Measurements from ENCODE around the gene SLC25A10.
A peak's percentile ranks its signal among the peaks of the same experiment; 100 is the strongest.
"Not testable (repeated sequence)": the region's sequence is repeated elsewhere in the genome, so short reads cannot be mapped to it uniquely, and the experiment has no call there.

The SLC25A10 gene, protein sequence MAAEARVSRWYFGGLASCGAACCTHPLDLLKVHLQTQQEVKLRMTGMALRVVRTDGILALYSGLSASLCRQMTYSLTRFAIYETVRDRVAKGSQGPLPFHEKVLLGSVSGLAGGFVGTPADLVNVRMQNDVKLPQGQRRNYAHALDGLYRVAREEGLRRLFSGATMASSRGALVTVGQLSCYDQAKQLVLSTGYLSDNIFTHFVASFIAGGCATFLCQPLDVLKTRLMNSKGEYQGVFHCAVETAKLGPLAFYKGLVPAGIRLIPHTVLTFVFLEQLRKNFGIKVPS

DNA sequence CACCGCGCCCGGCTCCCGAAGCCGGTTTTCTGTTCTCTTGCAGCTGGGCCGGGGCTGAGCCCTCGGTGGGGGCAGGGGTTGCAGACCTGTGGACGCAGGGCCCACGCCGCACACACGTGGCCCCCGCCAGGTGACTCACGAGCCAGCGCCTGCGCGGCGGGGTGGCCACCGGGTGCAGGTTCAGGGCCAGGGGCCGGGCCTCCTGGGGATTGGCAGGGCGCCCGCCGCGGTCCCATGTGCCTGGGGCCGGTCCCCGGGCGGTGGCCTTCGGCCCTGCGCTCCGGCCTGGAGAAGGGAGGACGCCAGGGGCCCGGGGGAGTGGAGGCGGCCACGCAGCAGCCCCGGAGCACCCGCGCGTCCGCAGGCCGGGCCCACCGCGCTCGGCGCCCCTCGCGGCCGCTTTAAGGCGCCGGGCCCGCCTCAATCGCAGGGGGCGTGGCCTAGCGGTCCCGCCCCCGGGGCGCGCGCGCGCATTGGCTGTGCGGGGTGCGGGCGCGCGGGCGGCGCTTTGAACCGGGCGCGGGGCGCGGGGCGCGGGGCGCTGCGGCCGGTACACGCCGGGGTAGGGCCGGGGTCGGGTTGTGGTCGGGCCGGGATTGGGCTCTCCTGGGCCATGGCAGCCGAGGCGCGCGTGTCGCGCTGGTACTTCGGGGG is at the start of gene SLC25A10:
TSS of gene SLC25A10 (plus strand) at position 471 of the 654 bp plus-strand sequence. CDS start at position 614, 143 bp downstream.
- DNase-seq, result peak; percentile 52

DNA sequence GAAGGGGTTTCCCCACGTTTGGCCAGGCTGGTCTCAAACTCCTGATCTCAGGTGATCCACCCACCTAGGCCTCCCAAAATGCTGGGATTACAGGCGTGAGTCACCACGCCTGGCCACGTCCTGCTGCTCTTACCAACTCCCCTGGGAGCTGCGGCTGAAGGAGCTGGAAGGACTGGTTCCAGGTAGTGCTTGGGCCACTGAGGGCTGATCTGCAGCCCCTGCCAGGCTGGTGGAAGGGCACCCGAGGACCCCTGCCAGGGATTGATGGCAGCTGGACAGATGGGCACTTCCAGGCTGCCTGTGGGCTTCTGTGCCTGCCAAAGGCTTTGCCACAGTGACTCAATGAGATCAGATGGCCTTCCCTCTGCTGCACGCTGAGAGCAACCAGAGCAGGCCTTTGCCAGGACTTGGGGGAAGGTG is 48.0 kb upstream of the SLC25A10 start:
- no peak for DNase-seq

DNA sequence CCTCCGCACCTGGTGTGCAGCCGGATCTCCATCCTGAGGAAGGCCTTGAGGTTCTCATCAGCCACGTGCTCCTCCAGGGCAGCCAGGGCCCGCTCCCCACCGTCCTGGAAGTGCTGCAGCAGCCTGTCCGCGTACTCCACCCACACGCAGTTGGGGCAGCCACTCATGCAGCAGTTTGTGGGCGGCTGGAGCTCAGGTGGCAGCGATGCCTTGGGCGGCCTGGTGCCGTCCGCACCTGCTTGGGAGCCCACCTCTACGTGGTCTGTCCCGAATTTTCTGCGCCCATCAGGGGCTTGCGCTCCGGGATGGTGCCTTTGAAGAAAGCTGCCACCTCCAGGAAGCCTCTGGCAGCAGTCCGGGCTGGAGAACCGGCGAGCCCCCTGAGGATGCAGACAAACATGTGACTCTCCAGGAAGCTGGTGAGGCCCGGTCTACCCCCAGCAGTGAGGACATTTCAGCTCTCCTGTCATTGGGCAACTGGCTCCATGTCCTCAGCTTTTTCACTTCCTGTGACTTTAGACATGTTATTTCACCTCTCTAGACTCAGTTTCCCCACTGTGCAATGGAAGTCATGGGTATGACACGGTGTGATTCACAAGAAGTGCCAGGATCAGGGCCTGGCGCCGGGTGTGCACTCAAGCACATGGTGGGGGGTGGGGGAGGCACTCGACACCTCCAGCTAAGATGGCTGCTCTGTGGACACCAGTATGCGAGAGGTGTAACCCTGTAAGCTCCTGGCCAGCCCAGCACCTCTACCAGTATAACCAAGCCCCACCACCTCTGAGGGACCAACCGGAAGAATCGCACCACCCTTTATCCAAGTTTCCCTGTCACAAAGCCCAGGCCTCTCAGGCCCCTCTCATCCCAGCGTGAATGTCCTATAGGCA is 46.6 kb upstream of the SLC25A10 start:
- DNase-seq, result no peak

DNA sequence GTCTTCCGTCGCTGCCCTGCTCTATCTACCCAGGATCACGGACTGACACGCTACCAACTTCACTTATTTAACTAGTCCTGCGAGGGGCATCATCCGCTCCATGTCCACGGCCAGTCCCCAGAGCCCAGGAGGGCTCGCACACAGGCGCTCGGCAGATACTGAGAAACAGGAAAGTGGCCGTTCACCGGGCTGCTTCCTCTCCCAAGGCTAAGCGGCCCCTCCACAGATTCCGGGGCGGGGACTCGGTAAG is 46.1 kb upstream of the SLC25A10 start:
- DNase-seq, result no peak

DNA sequence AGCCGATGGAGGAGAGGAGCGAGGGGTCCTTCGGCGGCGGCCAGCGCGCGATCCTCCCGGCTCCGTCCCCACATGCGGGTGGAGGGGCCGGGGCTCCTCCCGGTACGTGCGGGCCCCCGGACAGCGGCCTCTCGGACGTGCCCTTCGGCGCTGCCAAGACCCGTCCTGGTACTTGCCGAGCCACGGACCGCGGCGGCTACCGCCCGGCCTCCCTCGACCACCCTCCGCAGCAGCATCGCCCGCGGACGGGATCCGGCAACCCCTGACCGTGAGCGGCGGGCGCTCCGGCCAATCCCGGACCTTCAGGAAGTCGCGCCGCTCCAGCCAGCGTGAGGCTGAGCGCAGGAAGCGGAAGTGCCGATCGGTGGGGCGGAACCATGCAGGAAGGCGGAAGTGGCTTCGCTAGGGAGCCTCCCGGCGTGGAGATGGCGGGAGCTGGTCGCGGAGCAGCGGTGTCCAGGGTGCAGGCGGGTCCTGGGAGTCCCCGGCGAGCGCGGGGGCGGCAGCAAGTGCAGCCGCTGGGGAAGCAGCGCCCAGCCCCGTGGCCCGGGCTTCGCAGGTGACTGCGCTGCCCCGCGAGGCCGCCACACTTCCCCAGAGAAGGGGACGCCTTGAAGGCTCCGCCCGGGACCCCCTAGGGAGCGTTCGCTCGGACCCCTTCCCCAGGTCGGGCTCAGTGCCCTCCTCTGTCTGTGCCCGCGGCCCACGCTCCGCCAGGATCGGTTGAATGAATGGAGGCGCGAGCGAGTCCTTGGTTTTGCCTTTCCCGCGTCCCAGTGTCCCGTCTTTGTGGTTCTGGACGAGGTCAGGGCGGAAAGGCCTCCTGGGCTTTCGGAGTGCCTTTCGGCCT is 45.5 kb upstream of the SLC25A10 start, which contains the start of the genes CCDC137 and OXLD1:
TSS of gene CCDC137 (plus strand) at position 396 of the 850 bp plus-strand sequence. CDS start at position 426, 30 bp downstream.
TSS of gene OXLD1 (minus strand) at position 264 of the 850 bp plus-strand sequence. CDS start at position 236, 28 bp downstream.
- peak; percentile 82 for DNase-seq

DNA sequence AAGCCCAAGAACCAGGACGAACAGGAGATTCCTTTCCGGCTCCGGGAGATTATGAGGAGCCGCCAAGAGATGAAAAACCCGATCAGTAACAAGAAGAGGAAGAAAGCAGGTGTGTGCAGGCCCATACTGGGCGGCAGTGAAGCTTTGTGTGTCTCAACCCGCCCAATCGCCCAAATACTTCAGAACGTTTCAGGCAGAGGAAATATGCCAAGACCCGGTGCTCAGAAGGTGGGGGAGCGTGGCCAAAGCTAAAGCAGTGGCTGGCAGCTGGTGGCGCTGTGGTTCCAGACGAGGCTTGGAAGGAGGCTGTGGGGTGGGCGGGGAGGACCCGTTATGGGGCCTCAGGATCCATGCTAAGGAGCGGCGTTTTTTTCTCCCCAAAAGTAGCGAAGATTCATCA is 44.3 kb upstream of the SLC25A10 start:
- no peak for DNase-seq

DNA sequence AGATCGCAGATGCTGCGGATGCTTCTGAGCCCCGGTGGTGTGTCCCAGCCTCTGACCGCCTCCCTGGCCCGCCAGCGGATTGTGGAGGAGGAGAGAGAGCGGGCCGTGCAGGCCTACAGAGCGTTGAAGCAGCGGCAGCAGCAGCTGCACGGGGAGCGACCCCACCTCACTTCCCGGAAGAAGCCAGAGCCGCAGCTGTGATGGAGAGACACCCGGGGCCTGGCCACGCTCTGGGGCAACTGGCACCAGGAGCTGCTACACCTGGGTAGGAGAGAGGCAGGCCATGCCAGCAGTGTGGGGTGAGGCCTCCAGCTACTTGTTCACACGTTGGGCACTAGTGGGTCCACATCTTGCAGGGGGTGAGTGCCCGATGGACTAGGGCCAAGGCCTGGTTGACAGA is 39.6 kb upstream of the SLC25A10 start:
- no peak for DNase-seq

DNA sequence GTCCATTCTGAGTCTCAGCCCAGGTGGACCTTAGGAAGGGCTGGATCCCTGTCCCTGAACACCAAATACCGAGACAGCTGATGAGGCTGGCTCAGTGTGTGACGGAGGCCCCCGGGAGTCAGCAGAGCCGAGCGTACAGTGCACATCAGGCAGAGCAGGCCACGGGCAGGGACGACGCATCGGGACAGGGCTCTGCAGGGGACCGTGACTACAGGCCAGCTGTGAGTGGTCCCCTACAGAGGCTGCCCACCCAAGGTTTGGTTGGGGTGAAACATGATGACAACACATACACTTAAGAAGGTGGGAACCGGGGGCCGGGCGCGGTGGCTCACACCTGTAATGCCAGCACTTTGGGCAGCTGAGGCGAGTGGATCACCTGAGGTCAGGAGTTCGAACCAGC is 39.1 kb upstream of the SLC25A10 start:
- DNase-seq, result no peak

DNA sequence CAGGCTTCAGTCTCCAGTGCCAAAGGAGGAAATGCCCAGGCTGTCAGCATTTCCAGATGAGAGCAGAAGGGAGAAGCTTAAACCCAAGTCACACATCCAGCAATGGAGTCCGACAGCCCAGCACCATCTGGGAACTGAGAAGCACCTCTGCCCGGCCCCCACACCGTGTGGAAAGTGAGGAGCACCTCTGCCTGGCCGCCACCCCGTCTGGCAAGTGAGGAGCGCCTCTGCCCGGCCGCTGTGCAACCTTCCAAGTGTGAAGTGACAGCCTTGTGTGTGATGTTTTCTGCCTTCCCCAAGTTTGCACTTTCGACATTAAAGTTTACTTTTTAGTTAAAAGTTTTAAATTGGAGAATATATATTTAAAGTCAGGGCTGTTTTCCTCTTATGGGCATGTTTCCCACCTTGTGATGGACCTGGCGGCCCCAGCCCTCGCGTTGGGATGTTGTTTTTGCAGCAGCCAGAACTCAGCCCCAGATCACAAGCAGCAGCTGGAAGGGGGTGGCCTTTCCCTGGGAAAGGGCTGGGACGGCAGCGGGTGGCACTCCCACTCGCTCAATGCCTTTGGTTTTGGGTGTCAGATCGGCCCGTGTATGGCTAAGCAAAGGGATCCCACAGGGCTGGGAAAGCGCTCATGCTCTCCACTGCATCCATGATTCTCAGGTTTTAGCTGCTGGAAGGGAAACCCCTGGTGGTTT is 38.4 kb upstream of the SLC25A10 start:
- DNase-seq, result no peak

DNA sequence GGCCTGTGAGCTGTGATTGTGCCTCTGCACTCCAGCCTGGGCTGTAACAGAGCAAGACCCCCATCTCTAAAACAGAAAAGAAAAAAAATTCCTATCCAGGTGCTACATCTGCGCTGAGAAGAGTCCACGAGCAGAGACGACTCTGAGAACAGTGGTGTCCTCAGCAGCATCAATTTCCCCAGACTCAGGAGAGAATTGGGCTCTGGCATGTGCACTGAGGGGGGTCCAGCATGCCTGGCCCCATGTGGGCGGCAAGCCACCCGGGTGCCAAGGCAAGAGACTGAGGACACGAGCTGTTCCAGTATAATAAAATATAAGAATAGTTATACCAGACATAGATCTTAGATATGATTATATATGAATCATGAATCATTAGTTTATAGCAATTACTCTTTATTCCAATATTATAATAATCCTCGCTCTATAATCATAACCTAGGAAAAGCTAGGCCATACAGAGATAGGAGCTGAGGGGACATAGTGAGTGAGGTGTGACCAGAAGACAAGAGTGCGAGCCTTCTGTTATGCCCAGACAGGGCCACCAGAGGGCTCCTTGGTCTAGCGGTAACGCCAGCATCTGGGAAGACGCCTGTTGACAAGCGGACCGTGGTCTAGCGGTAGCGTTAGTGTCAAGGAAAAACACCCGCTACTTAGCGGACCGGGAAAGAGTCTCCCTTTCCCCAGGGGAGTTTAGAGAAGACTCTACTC is 36.4 kb upstream of the SLC25A10 start:
- DNase-seq, result not testable (repeated sequence)

DNA sequence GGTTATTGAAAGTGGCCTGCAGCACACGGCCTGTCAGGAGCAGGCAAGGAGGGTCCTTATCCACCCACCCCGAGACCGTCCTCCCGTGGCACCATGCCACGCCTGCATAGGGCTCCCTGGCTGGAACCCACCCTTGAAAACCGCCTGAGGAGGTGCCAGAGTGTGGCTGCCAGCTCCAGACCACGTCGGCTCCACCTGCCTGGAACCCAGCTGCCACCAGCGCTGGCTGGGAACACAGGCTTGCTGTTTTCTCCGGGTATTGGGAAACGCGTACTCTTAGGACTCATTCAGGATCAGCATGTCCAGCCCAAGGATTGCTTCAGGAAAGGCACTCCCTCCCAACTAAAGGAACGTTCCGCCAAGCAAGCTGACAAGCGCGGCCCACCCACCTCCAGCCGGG is 35.2 kb upstream of the SLC25A10 start:
- no peak for DNase-seq

DNA sequence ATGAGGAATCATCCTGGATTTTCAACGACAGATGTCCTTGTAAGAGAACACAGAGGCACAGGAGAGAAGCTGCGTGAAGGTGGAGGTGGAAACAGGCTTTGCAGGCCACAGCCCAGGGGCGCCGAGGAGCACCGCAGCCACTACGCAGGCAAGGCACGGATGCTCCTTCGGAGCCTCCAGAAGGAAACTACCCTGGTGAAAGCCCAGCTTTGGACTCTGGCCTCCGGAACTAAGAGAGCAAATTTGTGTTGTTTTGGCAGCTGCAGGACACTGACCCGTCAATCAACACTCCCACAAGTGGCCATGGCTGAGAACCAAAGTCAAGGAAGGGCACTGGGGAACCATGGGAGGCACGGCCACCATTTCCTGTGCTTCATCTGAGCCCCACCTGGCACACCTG is 31.9 kb upstream of the SLC25A10 start:
- DNase-seq, result no peak

DNA sequence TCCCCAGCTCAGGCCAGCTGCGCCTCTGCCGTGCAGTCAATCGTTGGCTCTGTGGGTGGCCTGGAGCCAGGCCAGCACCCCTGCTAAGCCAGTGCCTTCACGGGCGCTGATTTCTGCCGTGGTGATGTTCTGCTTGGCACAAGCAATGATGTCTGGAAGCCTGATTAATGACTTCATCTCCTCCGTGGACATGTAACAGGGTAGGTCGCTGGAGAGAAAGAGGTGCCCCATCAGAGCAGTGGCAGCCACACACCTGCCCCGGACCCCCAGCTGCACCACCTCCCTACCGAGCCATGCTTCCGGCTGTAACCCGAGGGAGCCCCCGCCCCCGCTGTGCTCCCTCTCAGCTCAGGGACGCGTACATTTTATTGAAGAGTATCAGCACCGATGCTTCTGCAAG is 30.4 kb upstream of the SLC25A10 start:
- no peak for DNase-seq

DNA sequence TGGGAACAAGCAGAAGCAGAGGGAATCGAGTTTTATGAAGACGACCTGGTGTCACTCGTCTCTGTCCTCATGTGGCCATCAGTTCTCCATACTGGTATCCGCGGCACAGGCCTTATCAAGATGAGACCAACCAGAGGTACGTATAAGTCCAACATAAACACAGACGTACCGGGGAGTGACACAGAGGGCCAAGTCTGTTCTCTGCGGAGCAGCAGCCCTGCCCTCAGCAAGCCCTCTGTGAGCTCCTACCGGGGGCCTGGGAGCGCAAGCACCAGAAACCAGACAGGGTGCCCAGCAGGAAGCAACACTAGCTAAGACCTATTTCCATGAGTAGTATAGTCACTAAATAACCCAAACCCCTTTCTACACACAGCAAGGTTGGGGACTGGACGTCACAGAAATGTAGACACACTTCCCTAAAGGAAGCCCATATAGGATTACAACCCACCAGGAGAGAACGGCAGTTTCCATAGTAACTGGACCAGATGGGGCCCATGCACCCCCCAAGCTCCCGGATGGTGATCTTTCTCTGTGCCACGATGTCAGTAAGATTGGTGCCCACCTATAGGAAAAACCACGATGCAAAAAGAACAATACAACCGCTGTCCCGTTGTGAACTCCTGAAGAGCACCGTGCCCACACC is 29.4 kb upstream of the SLC25A10 start:
- no peak for DNase-seq

DNA sequence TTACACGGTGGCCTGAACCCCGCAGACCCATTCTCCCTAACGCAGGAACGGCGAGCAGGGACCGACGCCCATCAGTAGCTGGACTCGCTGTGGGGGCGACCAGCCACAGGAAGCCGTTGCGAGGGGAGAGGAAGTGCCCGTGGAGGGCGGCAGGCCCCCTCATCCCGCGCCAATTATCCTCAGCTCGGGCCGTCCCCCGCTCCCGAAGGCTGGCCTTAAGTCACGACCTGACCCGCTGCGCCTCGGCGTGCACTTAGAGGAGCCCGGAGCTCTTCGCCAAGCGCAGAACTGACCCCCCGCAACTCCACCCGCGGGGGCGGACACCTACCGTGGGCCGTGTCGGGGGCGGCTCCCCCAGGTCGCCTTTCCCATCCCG is 28.9 kb upstream of the SLC25A10 start:
- DNase-seq, result no peak

DNA sequence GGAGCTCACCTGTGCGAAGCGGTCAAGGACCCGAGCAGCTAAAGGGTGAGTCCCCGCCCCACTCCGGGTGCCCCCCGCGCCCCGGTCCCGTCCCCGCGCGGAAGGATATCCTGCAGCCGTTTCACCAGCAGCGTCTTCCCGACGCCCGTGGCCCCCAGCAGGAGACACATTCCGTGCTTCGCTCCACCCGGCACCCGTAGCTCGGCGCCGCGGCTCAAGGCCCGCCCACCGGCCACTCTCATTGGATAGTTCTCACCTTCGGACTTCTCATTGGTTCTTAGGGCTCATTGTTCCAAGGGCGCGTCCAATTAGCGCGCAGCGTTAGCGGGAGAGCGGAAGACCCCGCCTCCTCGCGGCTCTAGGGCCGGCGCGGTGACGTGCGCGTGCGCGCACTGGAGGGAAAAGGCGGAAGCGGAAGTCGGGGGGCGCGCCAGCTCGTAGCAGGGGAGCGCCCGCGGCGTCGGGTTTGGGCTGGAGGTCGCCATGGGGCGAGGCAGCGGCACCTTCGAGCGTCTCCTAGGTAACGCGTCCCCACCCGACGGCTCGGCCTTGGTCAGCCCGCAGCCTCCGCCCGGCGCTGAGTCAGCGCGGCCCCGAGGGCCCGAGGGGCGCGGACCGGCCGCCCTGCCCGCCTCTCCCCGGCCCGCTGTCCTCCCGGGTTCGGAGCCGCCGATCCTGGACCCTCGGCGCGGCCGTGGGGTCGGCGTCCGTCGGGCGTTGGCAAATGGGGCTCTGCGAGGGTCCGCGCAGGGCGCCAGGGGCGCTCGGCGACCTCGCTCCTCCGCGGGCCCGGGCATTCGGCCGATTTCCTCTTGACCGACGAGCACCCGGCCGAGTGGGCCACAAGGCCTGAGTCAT is 28.3 kb upstream of the SLC25A10 start, which contains the start of the genes ARL16 and HGS:
TSS of gene ARL16 (minus strand) at position 214 of the 858 bp plus-strand sequence. CDS start at position 170, 44 bp downstream.
TSS of gene HGS (plus strand) at position 428 of the 858 bp plus-strand sequence. CDS start at position 484, 56 bp downstream.
- DNase-seq, result peak; percentile 97

DNA sequence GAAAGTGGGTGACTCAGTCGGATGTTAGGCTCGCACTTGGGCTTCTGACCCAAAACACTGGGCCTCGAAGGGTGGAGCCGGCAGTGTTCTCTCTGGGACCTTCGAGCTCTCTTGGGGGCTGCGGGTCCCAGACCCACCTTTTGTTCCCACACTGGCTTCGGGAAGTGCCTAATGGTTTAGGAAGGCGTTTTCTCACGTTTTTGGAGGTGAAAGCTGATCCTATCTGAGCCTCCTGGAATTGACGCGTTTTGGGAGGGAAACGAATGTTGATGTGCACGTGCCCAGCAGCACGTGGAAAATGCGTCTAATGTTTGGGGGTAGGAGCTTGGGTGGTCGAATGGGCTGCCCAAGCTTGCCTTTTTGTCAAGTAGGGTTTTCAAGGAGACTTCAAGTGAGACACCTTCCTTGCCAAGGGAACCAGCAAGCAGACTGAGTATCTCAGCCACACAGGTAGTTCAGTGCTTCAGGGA is 27.6 kb upstream of the SLC25A10 start:
- DNase-seq, result no peak

DNA sequence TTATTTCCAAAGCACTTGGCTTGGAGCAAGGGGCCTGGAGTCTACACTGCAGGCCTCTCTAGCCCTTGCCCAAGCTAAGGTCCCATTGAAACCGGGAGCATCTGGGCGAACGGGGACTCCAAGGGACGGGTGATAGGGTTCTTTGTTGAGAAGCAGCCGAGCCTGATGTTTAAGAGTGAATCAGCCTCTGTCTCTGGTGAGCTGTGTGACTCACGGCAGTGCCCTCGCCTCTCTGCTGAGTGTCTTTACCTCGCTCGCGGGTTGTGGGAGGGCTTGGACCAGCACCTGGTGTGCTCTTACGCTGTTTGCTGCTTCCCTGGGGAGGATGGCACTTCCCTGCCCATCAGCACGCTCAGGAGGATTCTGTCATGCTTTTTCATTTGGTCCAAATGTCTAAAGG is 27.0 kb upstream of the SLC25A10 start:
- DNase-seq, result no peak

DNA sequence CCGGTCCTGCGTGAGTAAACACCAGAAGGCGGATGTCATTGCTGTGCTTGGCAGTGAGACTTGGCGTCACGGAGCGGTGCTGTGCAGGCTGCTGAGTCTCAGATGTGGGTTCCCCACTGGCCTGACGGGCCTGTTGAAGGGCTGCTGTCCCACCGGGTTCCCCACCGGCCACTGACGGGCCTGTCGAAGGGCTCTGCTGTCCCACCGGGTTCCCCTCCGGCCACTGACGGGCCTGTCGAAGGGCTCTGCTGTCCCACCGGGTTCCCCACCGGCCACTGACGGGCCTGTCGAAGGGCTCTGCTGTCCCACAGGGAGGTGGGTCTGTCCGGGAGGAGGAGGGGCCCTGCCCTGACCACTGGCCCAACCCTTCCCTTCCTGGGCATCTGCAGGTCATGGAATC is 25.5 kb upstream of the SLC25A10 start:
- no peak for DNase-seq

All from NCI-H1048 (cell line).